WTC11 (cell line): ENCODE results near the gene MYOZ3.

Experiments
- ESRRA ChIP-seq: sonication (generic); formaldehyde crosslinking; IDR thresholded peaks from 2 replicates; pipeline ENCODE4 v1.8.1; 2022; ENCODE audit warnings: mild to moderate bottlenecking, missing genetic modification reagents, borderline replicate concordance
- FOXJ3 ChIP-seq: sonication (generic); formaldehyde crosslinking; IDR thresholded peaks from 2 replicates; pipeline ENCODE4 v1.9.0; 2021; ENCODE audit warnings: missing genetic modification reagents, mild to moderate bottlenecking, borderline replicate concordance
- MAX ChIP-seq: sonication (generic); formaldehyde crosslinking; IDR thresholded peaks from 2 replicates; pipeline ENCODE4 v1.8.0; 2022; ENCODE audit warnings: mild to moderate bottlenecking, missing genetic modification reagents
- MYBL2 ChIP-seq: sonication (generic); formaldehyde crosslinking; IDR thresholded peaks from 2 replicates; pipeline ENCODE4 v1.8.1; 2023; ENCODE audit warnings: mild to moderate bottlenecking, moderate library complexity, missing genetic modification reagents
- NFE2L1 ChIP-seq: sonication (generic); formaldehyde crosslinking; IDR thresholded peaks from 2 replicates; pipeline ENCODE4 v1.8.1; 2023; ENCODE audit warnings: missing genetic modification reagents
- NFYB ChIP-seq: sonication (generic); formaldehyde crosslinking; conservative IDR thresholded peaks from 2 replicates; pipeline ENCODE4 v1.8.0; 2022; ENCODE audit warnings: low read depth, missing genetic modification reagents
- SMAD4 ChIP-seq: sonication (generic); formaldehyde crosslinking; IDR thresholded peaks from 2 replicates; pipeline ENCODE4 v1.8.0; 2022; ENCODE audit warnings: mild to moderate bottlenecking, missing genetic modification reagents
- ZNF416 ChIP-seq: fragments of 250-450 bp; sonication (Bioruptor Pico); IDR thresholded peaks from 2 replicates; pipeline ENCODE4 v1.9.0; 2021; ENCODE audit warnings: mild to moderate bottlenecking, inconsistent platforms
- TF ChIP-seq, protein P1 (sequence below): sonication (generic); formaldehyde crosslinking; IDR thresholded peaks from 2 replicates; pipeline ENCODE4 v1.8.1; 2023; ENCODE audit warnings: mild to moderate bottlenecking, missing genetic modification reagents, borderline replicate concordance
- TF ChIP-seq, protein P2 (sequence below): fragments of 200-600 bp; IDR thresholded peaks from 2 replicates; pipeline ENCODE4 v1.8.0; 2022; ENCODE audit warnings: antibody characterized with exemption
- TF ChIP-seq, protein P3 (sequence below): sonication (generic); formaldehyde crosslinking; IDR thresholded peaks from 2 replicates; pipeline ENCODE4 v1.8.1; 2023; ENCODE audit warnings: mild to moderate bottlenecking, missing genetic modification reagents
- TF ChIP-seq, protein P4 (sequence below): fragments of 250-450 bp; sonication (Bioruptor Pico); IDR thresholded peaks from 2 replicates; pipeline ENCODE4 v1.9.0; 2021; ENCODE audit warnings: moderate library complexity, mild to moderate bottlenecking, inconsistent platforms, borderline replicate concordance

DNA sequence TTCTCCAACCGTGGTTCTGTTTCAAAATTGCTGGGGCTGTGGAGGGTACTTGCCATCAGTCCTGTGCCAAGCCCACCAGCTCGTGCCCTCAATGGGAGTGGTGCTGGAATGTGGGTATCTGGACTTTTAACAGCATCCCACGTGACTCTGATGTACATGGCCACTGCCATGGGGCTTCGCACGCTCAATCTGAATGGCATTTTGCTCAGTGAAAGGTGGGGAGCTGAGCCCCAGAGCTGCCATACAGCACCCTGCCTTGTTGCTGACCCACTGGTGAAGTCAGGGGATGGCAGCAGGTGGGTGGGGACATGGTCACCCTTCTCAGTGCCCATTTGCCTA, 37.2 kb upstream of the MYOZ3 start:
- TF ChIP-seq, protein P1, sequence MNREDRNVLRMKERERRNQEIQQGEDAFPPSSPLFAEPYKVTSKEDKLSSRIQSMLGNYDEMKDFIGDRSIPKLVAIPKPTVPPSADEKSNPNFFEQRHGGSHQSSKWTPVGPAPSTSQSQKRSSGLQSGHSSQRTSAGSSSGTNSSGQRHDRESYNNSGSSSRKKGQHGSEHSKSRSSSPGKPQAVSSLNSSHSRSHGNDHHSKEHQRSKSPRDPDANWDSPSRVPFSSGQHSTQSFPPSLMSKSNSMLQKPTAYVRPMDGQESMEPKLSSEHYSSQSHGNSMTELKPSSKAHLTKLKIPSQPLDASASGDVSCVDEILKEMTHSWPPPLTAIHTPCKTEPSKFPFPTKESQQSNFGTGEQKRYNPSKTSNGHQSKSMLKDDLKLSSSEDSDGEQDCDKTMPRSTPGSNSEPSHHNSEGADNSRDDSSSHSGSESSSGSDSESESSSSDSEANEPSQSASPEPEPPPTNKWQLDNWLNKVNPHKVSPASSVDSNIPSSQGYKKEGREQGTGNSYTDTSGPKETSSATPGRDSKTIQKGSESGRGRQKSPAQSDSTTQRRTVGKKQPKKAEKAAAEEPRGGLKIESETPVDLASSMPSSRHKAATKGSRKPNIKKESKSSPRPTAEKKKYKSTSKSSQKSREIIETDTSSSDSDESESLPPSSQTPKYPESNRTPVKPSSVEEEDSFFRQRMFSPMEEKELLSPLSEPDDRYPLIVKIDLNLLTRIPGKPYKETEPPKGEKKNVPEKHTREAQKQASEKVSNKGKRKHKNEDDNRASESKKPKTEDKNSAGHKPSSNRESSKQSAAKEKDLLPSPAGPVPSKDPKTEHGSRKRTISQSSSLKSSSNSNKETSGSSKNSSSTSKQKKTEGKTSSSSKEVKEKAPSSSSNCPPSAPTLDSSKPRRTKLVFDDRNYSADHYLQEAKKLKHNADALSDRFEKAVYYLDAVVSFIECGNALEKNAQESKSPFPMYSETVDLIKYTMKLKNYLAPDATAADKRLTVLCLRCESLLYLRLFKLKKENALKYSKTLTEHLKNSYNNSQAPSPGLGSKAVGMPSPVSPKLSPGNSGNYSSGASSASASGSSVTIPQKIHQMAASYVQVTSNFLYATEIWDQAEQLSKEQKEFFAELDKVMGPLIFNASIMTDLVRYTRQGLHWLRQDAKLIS (CRISPR knock-in tag) = no peak
- TF ChIP-seq NFYB (CRISPR knock-in tag) (no peak), ESRRA (CRISPR knock-in tag) (no peak), ZNF416 (CRISPR knock-in tag) (no peak), MYBL2 (CRISPR knock-in tag) (no peak), MAX (no peak), FOXJ3 (CRISPR knock-in tag) (no peak), NFE2L1 (CRISPR knock-in tag) (no peak), SMAD4 (CRISPR knock-in tag) (no peak)
- TF ChIP-seq, protein P2, sequence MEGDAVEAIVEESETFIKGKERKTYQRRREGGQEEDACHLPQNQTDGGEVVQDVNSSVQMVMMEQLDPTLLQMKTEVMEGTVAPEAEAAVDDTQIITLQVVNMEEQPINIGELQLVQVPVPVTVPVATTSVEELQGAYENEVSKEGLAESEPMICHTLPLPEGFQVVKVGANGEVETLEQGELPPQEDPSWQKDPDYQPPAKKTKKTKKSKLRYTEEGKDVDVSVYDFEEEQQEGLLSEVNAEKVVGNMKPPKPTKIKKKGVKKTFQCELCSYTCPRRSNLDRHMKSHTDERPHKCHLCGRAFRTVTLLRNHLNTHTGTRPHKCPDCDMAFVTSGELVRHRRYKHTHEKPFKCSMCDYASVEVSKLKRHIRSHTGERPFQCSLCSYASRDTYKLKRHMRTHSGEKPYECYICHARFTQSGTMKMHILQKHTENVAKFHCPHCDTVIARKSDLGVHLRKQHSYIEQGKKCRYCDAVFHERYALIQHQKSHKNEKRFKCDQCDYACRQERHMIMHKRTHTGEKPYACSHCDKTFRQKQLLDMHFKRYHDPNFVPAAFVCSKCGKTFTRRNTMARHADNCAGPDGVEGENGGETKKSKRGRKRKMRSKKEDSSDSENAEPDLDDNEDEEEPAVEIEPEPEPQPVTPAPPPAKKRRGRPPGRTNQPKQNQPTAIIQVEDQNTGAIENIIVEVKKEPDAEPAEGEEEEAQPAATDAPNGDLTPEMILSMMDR = no peak
- TF ChIP-seq, protein P3, sequence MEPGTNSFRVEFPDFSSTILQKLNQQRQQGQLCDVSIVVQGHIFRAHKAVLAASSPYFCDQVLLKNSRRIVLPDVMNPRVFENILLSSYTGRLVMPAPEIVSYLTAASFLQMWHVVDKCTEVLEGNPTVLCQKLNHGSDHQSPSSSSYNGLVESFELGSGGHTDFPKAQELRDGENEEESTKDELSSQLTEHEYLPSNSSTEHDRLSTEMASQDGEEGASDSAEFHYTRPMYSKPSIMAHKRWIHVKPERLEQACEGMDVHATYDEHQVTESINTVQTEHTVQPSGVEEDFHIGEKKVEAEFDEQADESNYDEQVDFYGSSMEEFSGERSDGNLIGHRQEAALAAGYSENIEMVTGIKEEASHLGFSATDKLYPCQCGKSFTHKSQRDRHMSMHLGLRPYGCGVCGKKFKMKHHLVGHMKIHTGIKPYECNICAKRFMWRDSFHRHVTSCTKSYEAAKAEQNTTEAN = no peak
- TF ChIP-seq, protein P4, sequence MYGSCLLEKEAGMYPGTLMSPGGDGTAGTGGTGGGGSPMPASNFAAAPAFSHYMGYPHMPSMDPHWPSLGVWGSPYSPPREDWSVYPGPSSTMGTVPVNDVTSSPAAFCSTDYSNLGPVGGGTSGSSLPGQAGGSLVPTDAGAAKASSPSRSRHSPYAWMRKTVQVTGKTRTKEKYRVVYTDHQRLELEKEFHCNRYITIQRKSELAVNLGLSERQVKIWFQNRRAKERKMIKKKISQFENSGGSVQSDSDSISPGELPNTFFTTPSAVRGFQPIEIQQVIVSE (CRISPR knock-in tag) = no peak
